Mucosa of rectum (tissue), 2 donors: ENCODE data around the gene TMCO4.
"Not testable (repeated sequence)": the region's sequence is repeated elsewhere in the genome, so short reads cannot be mapped to it uniquely, and the experiment has no call there.

ENCODE experiments used
- H3K27ac ChIP-seq, 2 donors: one replicate each; pipeline ENCODE4 v1.7.0; 2013; ENCODE audit warnings: inconsistent platforms in 2 of 2, low read depth in 2 of 2, low read length in 2 of 2
- H3K27me3 ChIP-seq, 2 donors: one replicate each; pipeline ENCODE4 v1.7.0; 2013; ENCODE audit warnings: low read length in 2 of 2; ENCODE audit not compliant: control insufficient read depth in 2 of 2, insufficient read depth in 2 of 2
- H3K36me3 ChIP-seq, 2 donors: one replicate each; pipeline ENCODE4 v1.7.0; 2013; ENCODE audit warnings: low read length in 2 of 2; ENCODE audit not compliant: control insufficient read depth in 2 of 2, insufficient read depth in 2 of 2
- H3K4me1 ChIP-seq, 2 donors: one replicate each; pipeline ENCODE4 v1.7.0; 2013; ENCODE audit warnings: low read length in 2 of 2, mild to moderate bottlenecking in 1 of 2; ENCODE audit not compliant: control insufficient read depth in 2 of 2, insufficient read depth in 2 of 2
- H3K4me3 ChIP-seq, 2 donors: one replicate each; pipeline ENCODE4 v1.7.0; 2013; ENCODE audit warnings: low read length in 2 of 2
- H3K9ac ChIP-seq, 2 donors: one replicate each; pipeline ENCODE4 v1.7.0; 2013; ENCODE audit warnings: low read length in 2 of 2, low read depth in 1 of 2, mild to moderate bottlenecking in 1 of 2
- H3K9me3 ChIP-seq, 2 donors: one replicate each; pipeline ENCODE4 v1.7.0; 2013; ENCODE audit warnings: low read length in 2 of 2; ENCODE audit not compliant: control insufficient read depth in 2 of 2
- donor health status: healthy.
- donor health status: Normal muscosa, but diverticular disease.

TMCO4 gene

DNA sequence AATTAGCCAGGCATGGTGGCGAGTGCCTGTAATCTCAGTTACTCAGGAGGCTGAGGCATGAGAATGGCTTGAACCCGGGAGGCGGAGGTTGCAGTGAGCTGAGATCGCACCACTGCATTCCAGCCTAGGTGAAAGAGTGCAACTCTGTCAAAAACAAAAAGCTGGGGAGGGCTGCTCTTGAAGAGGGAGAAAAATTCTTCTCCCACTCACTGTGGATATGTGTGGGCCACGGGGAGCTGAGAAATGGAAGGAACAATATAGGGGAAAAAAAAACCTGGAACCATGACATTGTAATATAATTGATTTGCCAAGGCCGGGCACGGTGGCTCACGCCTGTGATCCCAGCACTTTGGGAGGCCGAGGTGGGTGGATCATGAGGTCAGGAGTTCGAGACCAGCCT, 163.0 kb downstream of the TMCO4 start:
- not testable (repeated sequence) for H3K4me3 ChIP-seq, H3K9me3 ChIP-seq, H3K27me3 ChIP-seq, H3K9ac ChIP-seq, H3K27ac ChIP-seq, H3K36me3 ChIP-seq
- peaks cover 17 to 21% of the 10 kb centered on the region in 2 donors for H3K4me1 ChIP-seq

DNA sequence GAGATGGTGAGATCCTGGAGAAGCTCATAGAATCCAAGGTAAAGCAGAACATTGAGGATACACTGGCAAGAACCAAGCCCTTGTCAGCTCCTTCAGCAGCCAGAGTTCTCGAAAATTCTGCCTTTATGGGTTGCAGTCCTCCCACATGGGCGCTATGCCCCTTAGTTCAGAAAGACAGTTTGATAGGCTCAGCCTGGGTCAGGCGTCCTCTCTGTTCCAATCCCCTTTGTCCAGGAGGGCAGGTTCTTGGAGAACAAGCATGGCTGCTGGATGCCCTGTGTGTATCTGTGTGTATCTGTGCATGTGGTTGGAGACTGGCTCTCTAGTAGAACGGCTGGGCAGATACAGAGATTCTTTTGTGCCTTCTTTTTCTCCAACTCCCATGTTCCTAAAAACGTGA, 163.7 kb downstream of the TMCO4 start:
- Histone ChIP-seq H3K4me1 (peaks cover 13 to 15% of the 10 kb centered on the region in 2 donors), H3K4me3 (no peak overlapping the region), H3K36me3 (no peaks in the 10 kb centered on the region), H3K9me3 (no peaks in the 10 kb centered on the region), H3K27me3 (no peaks in the 10 kb centered on the region), H3K9ac (no peak overlapping the region), H3K27ac (no peak overlapping the region)

DNA sequence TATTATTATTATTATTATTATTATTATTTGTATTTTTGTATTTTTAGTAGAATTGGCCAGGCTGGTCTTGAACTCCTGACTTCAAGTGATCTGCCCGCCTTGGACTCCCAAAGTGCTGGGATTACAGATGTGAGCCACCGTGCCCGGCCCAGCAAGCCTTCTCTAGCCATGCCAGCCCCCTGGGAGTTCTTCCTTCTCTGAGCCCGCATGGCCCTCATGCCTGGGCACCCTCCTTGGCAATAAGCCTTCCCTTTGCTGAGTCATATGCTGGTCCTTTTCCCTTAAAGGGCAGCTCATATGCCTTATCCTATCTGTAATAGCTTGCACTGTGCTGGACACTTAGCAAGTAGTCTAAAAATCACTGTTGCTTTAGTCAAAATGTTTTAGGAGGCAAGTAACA, 164.1 kb downstream of the TMCO4 start:
- H3K27me3 ChIP-seq: no peaks in the 10 kb centered on the region
- H3K4me1 ChIP-seq: peaks cover 9 to 11% of the 10 kb centered on the region in 2 donors
- H3K36me3 ChIP-seq: no peaks in the 10 kb centered on the region
- no peak overlapping the region for H3K9ac ChIP-seq
- no peak overlapping the region for H3K4me3 ChIP-seq
- H3K9me3 ChIP-seq: no peaks in the 10 kb centered on the region
- H3K27ac ChIP-seq: no peak overlapping the region

DNA sequence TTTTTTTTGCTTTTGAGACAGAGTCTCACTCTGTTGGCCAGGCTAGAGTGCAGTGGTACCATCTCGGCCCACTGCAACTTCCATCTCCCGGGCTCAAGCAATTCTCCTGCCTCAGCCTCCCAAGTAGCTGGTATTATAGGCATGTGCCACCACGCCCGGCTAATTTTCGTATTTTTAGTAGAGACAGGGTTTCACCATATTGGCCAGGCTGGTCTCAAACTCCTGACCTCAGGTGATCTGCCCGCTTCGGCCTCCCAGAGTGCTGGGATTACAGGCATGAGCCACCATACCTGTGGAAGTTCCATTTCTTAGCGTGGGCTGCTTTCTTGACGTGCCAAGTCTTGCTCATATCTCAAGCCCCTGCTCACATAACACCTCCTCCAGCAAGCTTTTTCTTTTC, 164.7 kb downstream of the TMCO4 start:
- not testable (repeated sequence) for H3K4me1 ChIP-seq, H3K27ac ChIP-seq, H3K9me3 ChIP-seq, H3K36me3 ChIP-seq, H3K9ac ChIP-seq, H3K4me3 ChIP-seq, H3K27me3 ChIP-seq

DNA sequence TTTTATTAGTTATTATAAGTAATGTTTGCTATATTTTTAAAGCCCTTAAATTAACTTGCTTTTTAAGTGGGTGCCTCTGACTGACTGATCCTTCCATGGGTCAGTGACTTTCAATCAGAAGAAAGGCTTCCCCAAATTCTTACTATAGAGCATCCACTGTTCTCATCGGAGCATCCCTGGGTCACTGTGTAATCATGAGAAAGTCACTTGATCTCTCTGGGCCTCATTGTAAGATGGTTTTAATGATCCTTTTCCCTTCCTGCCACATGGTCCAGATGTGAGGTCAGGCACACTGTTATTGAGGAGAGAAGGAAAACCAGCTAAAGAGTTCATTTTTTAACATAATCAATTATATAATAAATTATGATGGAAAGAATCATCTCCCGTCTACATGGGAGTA, 166.6 kb downstream of the TMCO4 start:
- Histone ChIP-seq H3K4me3 (no peak overlapping the region), H3K27me3 (no peaks in the 10 kb centered on the region), H3K9ac (no peak overlapping the region), H3K9me3 (no peaks in the 10 kb centered on the region), H3K4me1 (no peaks in the 10 kb centered on the region), H3K27ac (no peak overlapping the region), H3K36me3 (peaks cover 0 to 3% of the 10 kb centered on the region in 2 donors)
